Breast epithelium (tissue), 3 donors: ENCODE measurements around the gene ERN1.

Experiments used
- POLR2A ChIP-seq: fragments of 450-650 bp; IDR thresholded peaks from one replicate; pipeline ENCODE4 v1.6.1; 2016; ENCODE audit warnings: antibody characterized with exemption, mild to moderate bottlenecking, moderate library complexity
- POLR2AphosphoS5 ChIP-seq, 3 donors: sonication (generic); formaldehyde crosslinking; IDR thresholded peaks; one replicate each; pipeline ENCODE4 v1.6.1; 2017; ENCODE audit warnings: antibody characterized with exemption in 3 of 3
- TF ChIP-seq, protein P1 (sequence below), 3 donors: fragments of 450-650 bp; IDR thresholded peaks; one replicate each; pipeline ENCODE4 v1.5.1; 2016 to 2017; ENCODE audit warnings: antibody characterized with exemption in 3 of 3, mild to moderate bottlenecking in 3 of 3, moderate library complexity in 3 of 3

DNA sequence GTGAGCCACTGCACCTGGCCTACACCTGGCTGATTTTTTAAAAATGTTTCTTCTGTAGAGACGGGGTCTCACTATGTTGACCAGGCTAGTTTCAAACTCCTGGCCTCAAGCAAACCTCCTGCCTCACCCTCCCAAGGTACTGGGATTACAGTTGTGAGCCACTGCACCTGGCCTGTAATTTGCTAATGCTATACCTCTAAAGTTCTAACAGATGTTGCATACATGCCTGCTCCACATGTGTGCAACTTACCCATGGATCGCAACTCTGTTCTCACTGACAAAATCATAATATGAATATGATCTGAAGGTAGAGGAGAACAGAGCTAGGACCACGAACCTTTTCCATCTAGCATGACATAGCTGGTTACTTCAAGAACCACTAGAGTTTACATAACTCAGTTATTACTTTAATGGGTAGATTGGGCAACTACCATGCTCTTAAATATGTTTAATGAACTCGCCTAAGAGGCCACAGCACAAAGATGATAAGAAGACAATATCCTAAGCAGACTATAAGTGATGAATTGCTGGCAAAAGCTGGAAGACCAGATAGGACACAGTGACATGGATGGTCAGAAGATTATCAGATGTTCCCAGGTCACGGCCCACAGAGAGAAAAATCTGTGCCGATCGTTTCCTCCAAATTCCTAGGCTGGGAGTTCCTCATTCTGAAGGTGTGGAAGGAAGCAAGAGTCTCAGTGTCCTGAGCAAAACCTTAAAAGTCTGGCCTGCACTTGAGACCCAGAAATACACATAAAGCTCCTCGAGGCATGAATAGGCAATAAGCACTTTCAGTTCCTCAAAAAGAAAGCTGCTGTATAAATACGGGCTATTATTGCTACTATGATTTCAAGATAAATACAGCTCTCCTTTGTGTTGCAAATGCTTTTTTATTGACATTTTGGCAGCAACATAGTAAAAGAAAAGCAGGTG, 55.9 kb downstream of the ERN1 start:
- TF ChIP-seq, protein P1, sequence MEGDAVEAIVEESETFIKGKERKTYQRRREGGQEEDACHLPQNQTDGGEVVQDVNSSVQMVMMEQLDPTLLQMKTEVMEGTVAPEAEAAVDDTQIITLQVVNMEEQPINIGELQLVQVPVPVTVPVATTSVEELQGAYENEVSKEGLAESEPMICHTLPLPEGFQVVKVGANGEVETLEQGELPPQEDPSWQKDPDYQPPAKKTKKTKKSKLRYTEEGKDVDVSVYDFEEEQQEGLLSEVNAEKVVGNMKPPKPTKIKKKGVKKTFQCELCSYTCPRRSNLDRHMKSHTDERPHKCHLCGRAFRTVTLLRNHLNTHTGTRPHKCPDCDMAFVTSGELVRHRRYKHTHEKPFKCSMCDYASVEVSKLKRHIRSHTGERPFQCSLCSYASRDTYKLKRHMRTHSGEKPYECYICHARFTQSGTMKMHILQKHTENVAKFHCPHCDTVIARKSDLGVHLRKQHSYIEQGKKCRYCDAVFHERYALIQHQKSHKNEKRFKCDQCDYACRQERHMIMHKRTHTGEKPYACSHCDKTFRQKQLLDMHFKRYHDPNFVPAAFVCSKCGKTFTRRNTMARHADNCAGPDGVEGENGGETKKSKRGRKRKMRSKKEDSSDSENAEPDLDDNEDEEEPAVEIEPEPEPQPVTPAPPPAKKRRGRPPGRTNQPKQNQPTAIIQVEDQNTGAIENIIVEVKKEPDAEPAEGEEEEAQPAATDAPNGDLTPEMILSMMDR (IDR thresholded peaks at IDR 0.05), result no peak
- no peak for TF ChIP-seq POLR2A
- no peak for TF ChIP-seq POLR2AphosphoS5 (IDR thresholded peaks at IDR 0.05)
